Testis (tissue), 2 donors: ENCODE measurements around the gene FDX1.

Source experiments
- CTCF ChIP-seq, 3 experiments: fragments of 450-650 bp in 2 of 3; fragments of 200-600 bp in 1 of 3; sonication (generic) in 1 of 3; IDR thresholded peaks; one replicate each; pipeline ENCODE4 v1.5.1; 2016 to 2019; ENCODE audit warnings: antibody characterized with exemption in 3 of 3, mild to moderate bottlenecking in 2 of 3, moderate library complexity in 1 of 3
- POLR2A ChIP-seq: fragments of 450-650 bp; IDR thresholded peaks from one replicate; pipeline ENCODE4 v1.6.1; 2017; ENCODE audit warnings: antibody characterized with exemption, mild to moderate bottlenecking, moderate library complexity

- no peak for TF ChIP-seq POLR2A
- TF ChIP-seq CTCF (IDR thresholded peaks at IDR 0.05) = no peak
These were observed 20.6 kb upstream of the FDX1 start for GRCh38 chr11:110409174-110409573.
